ENCODE results near the gene USH2A.

The USH2A gene

DNA sequence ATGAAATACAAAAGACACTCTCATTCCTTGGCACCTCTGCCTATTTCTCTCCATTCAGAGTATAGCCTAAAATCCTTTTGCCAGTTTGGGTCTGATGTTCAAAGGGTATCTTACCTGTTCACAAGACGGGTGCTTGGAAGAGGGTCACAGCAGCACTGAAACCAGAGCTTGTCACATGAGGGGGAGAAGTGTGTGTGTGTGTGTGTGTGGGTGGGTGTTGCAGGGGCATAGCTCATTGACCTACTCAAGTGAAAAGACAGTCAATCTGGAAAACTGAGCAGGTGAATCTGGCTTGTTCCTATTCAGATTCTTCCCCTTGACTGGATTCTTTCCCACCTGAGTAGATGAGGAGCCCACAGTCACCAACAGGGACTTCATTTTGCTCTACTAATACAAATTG is 792.2 kb downstream of the USH2A start:
- no peak for DNase-seq

DNA sequence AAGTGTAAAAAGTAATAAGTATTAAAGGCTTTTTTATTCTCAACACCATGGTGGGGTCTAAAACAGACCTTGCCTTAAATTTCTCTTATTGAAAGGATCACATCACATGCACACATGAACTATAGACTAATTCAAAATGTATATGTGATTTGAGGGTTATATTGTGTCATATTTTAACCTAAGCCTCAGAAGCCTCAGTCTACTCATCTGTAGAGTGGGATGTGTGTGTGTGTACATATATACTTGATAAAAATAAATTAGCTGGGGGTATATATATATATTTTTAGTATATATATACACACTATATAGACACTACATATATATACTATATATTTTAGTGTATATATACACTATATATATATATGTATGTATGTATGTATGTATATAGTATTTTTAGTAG is 797.3 kb downstream of the USH2A start:
- DNase-seq = no peak

GRCh38 chr1:215623162-215623561 is 800.1 kb downstream of the USH2A start:
- no peak for DNase-seq

DNA sequence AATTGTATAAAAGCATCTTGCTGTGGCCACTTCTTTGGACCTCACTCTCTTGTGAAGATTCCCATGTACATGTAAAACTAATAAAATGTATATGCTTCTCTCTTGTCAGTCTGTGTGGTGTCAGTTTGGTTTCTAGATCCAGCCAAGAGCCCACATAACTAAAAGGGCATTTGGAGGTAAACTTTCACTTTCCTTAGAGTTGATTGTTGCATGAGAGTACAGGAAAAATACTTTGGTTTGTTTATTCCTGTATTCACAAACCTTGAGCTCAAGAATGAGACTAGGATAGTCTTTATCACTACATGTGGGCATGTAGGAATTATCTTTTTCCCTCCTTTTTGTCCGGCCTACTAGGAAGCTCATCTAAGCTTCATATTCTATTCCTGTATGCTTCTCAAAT is 805.3 kb downstream of the USH2A start:
- no peak for DNase-seq

DNA sequence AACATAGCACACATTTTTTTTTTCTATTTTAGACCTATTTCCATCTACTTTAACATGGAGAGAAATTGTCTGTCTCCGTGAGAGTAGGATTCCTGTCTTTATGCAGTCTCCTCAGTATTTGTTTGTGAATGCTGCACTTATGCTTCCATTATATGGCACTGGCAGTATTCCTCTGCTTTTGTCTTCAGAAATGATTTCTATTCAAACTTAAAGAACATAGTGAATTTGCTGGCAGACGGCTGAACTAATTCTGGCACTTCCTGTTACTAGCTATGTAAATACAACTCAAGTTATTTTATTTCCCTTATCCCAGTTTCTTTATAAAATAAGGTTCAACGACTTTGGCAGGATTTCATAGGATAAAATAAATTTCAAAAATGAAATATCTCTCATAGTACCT is 810.9 kb downstream of the USH2A start:
- no peak for DNase-seq

- DNase-seq = no peak
Measured at GRCh38 chr1:215608646-215609045, 814.6 kb downstream of the USH2A start.

DNA sequence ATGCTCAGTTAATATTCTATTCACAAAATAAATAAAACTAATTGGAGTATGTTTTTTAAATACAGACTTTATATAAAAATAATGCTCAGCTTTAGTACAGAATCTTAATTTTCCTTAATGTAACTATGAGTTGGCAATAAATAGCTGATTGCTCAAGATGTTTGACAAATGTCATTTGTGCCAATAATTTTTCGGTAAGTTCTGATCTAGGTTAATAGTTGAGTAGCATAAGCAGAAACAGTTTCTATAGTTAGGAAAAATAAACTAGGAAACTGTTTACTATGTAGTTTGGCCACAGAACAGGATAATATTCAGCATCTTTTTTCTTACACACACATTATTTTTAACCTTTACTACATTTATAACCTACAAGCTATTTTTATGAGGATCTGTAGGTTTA is 815.8 kb downstream of the USH2A start:
- no peak for DNase-seq

DNA sequence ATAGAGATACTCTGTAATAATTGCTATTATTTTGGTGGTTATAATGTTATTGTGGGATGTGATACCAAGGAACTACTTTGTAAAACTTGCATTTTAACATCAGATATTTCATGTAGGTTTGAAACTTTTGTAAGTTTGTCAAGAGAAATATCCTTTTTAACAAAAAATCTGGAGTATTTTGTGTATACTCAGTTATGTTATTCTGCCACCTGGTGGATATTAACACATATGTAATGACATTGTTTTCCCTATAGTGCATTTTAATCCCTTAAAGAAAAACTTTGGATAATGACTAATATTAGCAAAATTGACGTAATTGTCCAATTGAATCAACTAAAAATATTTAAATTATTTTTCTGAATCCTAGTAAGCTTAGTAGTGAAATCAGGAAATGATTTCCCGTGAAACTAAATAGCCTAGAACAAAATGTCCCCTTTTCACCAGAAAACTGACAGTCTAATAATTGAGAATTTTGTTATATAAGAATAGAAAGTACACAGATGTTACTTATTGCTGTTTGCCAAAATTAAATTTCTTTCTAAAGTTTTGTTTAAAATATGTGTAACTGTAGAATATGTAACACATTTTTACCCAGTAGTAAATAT is 816.6 kb downstream of the USH2A start:
- no peak for DNase-seq

DNA sequence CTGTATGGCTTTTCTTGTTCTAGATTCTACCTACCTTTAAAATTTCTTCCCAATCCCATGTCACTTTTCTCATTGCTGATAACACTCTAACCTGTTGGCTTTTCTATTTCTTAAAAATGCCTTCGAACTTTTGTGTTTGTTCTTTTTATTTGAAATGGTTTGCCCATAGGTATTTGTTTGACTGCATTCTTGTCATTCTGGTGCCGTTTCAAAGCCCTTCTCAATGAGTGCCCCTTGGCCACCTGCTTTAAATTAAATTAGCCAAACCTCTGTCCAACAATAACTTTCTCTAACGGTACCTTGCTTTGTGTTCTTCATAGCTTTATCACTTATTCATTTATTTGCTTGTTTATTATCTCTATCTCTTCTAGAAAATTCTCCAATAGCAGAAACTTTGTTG is 817.2 kb downstream of the USH2A start:
- no peak for DNase-seq

DNA sequence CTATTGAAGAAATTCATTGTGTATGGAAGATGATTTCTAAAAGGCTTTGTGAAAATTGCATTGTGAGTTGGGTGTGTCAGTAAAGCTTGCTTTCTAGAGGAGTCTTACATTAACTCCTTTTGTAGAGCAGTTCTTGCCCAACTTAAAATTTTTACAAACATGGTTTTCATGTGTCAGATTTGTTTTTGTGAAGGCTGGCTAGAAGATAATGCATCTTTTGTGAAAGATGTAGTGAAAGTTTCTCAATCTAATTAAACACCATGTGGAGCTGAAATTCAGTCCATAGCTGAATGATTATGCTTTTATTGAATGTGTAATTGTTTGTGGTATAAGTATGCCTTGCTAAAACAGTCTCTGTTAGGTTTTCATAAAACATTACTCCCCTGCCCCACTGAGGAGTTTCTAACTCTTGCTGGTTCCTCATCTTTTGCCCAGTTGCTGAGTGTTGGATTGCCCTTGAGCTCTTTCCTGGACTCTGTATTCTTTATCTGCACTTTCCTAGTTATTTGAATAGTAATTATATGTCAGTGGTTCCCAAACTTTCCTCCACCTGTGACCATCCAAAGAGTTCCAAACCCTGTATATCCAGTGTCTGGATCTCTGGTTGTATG is 818.1 kb downstream of the USH2A start:
- no peak for DNase-seq

- DNase-seq = no peak
Measured at GRCh38 chr1:215603319-215603718, 819.9 kb downstream of the USH2A start.

DNA sequence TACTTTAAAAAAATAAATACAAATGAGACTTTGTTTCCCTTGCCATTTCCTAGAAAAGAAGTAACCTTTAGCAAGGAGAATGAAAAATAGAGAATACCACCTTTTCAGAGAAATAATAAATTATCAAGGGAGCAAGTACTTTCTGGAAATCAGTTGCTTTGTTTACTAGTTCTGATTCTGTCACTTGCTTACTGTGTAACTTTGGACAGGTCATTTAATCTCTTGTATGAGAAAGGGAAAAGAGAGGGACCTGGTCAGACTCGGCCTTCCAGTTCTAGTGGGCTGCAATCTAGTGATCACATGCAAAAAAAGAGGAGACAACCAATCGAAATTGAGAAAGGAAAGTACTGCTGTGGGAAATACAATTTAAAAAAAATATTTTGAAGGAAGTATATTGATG is 822.0 kb downstream of the USH2A start:
- DNase-seq = no peak

DNA sequence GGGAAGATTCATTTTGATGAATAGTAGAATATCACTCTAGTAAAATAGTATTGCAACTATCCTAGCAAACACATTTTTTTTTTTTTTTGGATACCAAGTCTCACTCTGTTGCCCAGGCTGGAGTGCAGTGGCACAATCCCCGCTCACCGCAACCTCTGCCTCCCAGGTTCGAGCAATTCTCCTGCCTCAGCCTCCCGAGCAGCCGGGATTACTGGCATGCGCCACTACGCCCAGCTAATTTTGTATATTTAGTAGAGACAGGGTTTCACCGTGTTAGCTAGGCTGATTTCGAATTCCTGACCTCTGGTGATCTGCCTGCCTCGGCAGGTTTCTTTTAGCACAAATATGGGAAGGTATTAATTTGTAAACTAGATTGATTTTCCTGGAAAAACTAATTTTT is 822.4 kb downstream of the USH2A start:
- no peak for DNase-seq

- no peak for DNase-seq
Measured at GRCh38 chr1:215600258-215600792, 822.9 kb downstream of the USH2A start.

DNA sequence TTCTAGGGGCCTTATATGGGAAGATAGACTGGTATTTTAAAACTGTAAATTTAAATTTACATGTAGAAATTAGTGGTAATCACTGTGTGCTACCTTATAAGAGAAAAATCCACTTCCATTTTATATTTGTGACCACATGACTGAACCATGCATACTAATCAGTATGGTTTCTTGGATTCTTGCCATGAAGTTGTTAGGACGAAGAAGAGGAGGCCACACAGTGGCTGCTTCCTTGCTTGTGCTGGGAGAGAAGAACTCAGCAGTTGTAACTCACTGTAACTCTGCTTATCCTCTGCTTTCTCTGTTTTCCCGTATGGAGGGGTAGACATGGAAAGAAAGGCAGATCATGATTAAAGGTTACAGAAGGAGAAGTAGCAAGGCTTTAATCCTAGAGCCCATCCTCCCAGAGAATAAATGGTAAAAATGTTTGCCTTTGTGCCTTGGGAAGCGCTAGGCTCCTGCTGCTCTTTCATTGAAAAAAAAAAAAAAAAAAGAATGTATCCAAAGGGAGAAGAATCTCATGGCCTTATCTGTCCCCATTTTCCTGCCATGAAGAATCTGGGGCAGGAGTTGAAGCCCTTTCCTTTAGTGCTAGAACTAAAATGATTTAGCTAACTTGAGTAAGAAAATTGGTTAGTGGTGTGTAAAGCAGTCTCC is 823.7 kb downstream of the USH2A start:
- no peak for DNase-seq

DNA sequence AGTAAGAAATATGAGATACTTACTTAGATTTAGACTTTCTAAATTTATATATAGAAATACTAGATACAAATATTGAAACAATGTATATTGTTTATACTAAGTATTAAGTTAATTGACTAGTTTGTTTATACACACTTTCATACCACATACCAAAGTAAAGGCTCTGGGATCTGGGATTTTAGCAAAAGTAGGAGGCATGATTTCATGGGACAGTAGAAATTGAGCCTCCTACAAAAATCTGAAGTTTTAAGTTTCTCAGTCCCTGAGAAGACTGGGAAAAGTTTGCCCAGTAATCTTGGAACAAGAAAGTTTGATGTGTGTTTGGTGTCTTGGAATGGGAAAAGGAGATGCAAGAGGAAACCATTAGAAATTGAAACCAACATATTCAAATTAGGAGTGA is 825.3 kb downstream of the USH2A start:
- DNase-seq = no peak

GRCh38 chr1:215595231-215595630 is 828.0 kb downstream of the USH2A start:
- DNase-seq = no peak

DNA sequence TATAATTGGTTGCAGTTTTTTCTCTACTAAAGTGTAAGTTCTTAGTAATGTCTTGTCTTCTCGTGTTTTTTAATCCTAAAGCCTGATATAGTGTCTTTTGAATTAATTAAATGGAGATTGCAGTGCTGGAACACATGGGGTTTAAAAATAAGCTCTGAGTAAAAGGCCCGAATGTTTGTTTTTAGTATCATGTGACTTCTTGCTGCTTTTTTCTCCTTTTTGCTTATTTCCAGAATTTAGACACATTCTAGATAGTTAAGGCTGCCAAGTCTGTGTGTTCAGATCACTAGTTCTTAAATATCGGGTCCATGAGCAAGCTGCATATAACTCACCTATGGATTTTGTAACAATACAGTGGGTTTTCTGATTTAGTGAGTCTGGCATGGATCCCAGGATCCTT is 828.6 kb downstream of the USH2A start:
- no peak for DNase-seq

DNA sequence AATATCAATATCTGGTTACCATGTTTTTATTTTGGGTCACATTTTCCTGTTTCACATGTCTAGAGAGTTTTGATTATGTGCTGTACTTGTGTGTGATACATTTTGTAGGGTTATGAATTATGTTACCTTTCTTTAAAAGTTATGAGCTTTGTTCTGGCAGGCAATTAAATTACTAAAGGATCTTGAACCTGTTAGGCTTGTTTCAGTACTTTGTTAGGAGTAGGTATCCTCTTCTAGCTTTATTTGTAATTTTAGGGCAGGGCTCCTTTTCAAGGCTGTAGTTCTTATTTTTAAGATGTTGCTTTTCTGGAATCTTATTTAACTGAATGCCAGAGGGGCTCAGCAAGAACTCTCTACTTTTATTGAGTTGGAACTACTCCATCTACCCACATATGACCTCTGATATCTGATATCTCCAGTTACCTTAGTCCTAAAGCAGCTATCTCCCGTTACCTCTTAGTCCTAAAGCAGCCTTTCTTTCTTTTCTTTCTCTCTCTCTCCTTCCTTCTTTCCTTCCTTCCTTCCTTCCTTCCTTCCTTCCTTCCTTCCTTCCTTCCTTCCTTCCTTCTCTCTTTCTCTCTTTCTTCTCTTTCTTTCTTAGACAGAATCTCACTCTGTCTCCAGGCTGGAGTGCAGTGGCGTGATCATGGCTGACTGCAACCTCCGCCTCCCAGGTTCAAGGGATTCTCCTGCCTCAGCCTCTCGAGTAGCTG is 832.3 kb downstream of the USH2A start:
- DNase-seq = no peak

GRCh38 chr1:215589650-215590435 is 833.4 kb downstream of the USH2A start:
- no peak for DNase-seq

DNA sequence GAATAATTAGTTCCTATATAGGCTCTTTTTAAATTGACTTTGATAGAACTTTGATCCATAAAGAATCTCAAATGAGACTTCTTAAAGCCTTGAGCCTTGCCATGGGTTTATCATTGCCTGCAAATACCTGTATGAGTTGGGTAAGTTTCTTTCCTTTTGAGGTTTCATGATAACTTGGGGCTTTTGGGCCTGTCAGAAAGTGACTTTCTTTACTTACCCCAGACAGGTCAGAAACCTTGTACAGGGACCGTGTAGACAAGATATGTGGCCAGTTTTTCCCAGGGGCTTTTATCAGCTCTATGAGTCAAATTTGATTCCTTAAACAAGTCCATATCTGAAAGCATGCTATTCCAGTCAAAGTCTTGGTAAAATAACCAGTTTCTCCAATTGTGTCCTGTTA is 838.9 kb downstream of the USH2A start:
- no peak for DNase-seq

GRCh38 chr1:215583185-215583749 is 840.0 kb downstream of the USH2A start:
- DNase-seq = no peak

DNA sequence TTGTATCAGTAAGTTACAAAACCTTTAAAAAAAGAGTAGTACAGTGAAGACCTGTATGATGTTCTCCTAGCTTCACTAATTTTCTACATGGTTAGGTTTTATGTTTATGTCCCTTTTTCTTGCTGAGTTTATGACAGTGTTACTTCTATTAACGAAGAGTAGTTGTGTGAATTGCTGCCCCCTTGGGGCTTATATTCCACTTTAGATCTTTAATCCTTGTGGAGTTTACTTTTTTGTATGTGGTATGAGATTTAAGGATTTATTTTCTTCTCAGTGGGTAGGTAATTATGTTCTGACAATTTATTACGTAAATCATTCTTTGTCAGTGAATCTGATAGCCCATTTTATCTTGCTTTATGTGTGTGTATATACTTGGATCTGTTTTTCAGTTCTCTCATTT is 841.4 kb downstream of the USH2A start:
- no peak for DNase-seq

Data from eye (tissue), 1 donor.